Ectodermal cell (in vitro differentiated cells): ENCODE measurements around the gene PDE2A.

Source experiments
- H3K27ac ChIP-seq: 2 replicates; pipeline ENCODE4 v1.7.0; 2013; ENCODE audit warnings: mild to moderate bottlenecking, low read depth, low read length; ENCODE audit not compliant: insufficient read depth, poor library complexity, severe bottlenecking
- H3K27me3 ChIP-seq: 2 replicates; pipeline ENCODE4 v1.7.0; 2013; ENCODE audit warnings: mild to moderate bottlenecking, low read length; ENCODE audit not compliant: insufficient read depth, control insufficient read depth, poor library complexity, severe bottlenecking
- H3K36me3 ChIP-seq: one replicate; pipeline ENCODE4 v1.7.0; 2013; ENCODE audit warnings: low read length; ENCODE audit not compliant: control insufficient read depth, insufficient read depth
- H3K4me1 ChIP-seq: one replicate; pipeline ENCODE4 v1.7.0; 2013; ENCODE audit warnings: low read length; ENCODE audit not compliant: control insufficient read depth, insufficient read depth
- H3K4me3 ChIP-seq: 2 replicates; pipeline ENCODE4 v1.7.0; 2013; ENCODE audit warnings: low read depth, low read length, control low read depth; ENCODE audit not compliant: insufficient read depth
- H3K9me3 ChIP-seq: 2 replicates; pipeline ENCODE4 v1.7.0; 2013; ENCODE audit warnings: mild to moderate bottlenecking, low read length, moderate library complexity; ENCODE audit not compliant: control insufficient read depth
- WGBS, 2 experiments: methylation state at CpG; one replicate each; pipeline ENCODE4 v1.1.7; 2013; ENCODE audit warnings: missing lambda C conversion rate in 2 of 2; 5-methylcytosine and 5-hydroxymethylcytosine counted together

Gene PDE2A

DNA sequence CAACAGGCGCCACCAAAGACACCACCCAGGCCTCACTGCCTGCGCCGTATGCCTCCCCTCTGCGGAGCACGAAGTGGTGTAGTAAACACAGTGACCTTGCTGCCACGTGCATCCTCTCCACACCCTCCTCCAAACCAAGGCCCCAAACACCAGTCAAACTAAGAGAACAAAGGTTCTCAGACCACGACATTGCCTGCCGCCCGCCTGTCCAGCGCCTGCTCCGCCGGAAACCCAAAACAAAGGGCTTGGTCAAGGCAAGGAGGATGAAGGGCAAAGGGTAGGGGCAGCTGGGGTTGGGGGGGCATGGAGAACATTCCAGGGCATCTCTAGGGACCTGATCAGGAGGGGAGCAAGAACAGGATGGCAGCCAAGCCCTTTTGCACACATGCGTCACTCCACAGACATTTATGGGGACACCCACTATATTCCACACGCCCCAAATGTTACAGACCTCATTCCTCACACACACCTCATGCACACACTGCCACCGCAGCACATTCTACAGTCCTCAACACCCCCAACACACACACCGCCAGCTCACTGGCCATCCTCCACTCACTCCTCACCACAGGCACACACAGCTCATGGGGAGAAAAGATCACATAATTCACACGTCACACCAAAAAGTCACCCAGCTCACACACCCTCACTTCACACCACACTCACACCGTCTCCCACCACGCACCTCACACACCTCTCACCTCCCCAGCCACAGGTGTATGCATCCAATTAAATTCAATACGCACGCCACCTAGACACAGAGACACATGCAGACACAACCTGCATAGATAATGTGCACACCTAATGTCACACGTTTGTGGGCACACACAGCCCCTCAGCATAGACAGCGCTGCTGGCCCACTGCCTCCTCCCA, 34.5 kb downstream of the PDE2A start:
- WGBS, 2 experiments, result 87 to 90% methylated on average over 23 of the region's 23 CpGs
- no peaks in the 10 kb centered on the region for H3K9me3 ChIP-seq
- H3K27ac ChIP-seq, result no peak overlapping the region
- H3K27me3 ChIP-seq, result peaks cover 54% of the 10 kb centered on the region
- H3K36me3 ChIP-seq, result no peaks in the 10 kb centered on the region
- no peak overlapping the region for H3K4me3 ChIP-seq
- peaks cover 2% of the 10 kb centered on the region for H3K4me1 ChIP-seq

DNA sequence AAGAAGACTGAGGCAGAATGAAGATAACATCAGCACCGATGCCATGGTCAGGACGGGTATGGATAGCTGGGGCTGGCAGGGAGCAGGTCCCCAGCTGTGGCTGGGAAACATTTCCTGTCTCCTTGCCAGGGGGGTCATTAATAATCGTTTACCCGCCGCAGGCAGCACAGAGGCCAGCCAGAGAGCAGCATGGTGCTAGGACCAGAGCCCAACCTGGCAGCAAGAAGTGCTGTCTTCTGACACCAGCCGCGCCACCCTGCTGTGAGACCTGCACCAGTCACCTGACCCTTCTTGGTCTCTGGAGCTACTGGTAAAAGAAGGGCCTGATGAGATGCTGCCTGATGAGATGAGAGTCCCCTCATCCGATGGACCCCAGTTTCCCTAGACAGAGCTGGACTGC, 36.3 kb downstream of the PDE2A start:
- Histone ChIP-seq H3K27me3 (peaks cover 43% of the 10 kb centered on the region), H3K27ac (no peak overlapping the region), H3K9me3 (no peaks in the 10 kb centered on the region), H3K36me3 (no peaks in the 10 kb centered on the region), H3K4me1 (peaks cover 5% of the 10 kb centered on the region), H3K4me3 (no peak overlapping the region)
- 90 to 91% methylated on average over 8 of the region's 8 CpGs for WGBS, 2 experiments

DNA sequence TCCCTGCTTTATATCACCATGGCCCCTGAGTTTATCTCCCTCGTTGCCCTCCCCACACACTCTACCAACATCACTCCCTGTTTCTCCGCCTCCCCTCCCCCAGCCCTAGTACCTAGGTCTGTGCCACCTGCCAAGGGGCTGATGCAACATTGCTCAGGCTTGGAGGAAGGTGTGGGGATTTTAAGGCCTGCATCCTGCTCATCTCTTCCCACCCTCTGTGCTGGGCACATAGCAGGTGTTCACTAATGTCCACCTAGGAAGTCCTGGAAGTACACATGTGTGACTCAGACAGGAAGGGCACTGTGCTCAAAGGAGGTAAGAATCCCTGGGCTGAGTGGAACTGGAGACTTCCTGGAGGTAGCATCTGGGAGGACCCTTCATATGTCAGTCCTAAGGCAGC, 37.0 kb downstream of the PDE2A start:
- Histone ChIP-seq H3K27ac (no peak overlapping the region), H3K9me3 (no peaks in the 10 kb centered on the region), H3K36me3 (no peaks in the 10 kb centered on the region), H3K4me1 (peaks cover 13% of the 10 kb centered on the region), H3K27me3 (peaks cover 36% of the 10 kb centered on the region), H3K4me3 (no peak overlapping the region)
- WGBS, 2 experiments, result 82 to 97% methylated on average over 2 of the region's 2 CpGs

DNA sequence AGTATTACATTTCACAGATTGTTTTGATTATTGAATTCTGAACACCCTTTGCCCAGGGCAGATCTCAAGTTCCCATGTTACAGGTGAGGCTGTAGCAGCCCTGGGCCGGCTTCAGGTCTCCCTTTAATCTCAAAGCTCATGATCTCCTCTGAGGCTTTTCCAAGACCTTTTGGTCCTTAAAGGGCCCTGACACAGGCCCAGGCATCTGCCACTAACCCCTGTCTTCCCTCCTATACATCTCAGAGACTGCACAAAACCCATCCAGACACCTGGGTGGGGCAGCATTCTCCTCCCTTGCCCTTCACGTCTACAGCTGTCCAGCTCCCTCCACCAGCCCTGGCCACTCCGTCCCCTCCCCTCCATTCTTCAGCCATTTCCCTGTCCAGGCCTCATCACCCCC, 37.8 kb downstream of the PDE2A start:
- Histone ChIP-seq H3K27ac (no peak overlapping the region), H3K9me3 (no peaks in the 10 kb centered on the region), H3K36me3 (no peaks in the 10 kb centered on the region), H3K4me3 (no peak overlapping the region), H3K27me3 (peaks cover 27% of the 10 kb centered on the region), H3K4me1 (peaks cover 17% of the 10 kb centered on the region)
- 66 to 72% methylated on average over 3 of the region's 3 CpGs for WGBS, 2 experiments

DNA sequence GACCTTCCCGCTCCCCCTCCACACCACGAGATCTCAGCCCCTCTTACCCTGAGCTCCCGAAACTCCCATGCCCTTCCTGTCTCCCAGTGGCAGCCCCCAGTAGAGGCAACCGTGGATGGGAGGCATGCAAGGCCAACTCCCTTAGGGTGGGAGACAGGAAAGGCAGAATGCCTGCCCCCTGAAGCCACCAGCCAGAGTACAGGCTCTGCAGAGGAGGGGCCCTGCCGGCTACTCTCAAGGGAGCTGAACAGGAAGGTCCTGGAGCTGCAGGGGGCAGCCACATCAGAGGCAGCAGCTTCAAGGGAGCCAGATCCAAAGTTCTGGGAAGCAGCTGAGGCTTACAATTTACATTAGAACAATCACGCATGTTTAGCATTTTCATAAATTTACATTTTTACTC, 38.3 kb downstream of the PDE2A start:
- H3K36me3 ChIP-seq, result no peaks in the 10 kb centered on the region
- peaks cover 17% of the 10 kb centered on the region for H3K4me1 ChIP-seq
- H3K27me3 ChIP-seq, result peaks cover 23% of the 10 kb centered on the region
- 46 to 51% methylated on average over 6 of the region's 6 CpGs for WGBS, 2 experiments
- no peaks in the 10 kb centered on the region for H3K9me3 ChIP-seq
- H3K4me3 ChIP-seq, result no peak overlapping the region
- H3K27ac ChIP-seq, result no peak overlapping the region

DNA sequence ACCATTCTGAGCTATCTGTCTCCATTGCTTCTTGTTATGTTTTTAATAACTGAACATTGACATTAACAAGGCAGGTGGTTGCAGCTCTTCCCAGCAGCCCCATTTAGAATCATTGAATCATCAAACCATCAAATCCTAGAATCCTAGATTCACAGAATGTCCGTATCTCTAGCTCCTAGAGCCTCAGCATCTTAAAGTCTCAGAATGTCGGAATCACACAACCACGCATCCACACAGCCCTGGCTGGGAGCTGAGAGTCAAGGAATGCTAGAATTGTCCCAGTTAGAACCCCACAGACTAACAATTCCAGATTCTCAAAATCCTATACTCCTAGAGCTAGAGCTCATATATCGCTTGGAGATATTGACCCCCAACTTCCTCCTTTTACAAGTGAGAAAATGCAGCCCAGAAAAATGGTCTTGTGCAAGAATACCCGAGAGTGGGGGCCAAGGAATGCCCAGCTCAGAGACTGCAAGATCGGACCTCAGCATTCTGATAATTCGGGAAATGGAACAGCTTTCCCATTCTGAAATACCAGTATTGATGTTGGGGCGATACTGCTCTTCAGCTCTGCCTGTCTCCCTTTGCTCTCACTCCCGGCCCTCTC, 38.8 kb downstream of the PDE2A start:
- no peak overlapping the region for H3K27ac ChIP-seq
- 88 to 92% methylated on average over 9 of the region's 9 CpGs for WGBS, 2 experiments
- H3K9me3 ChIP-seq, result no peaks in the 10 kb centered on the region
- H3K4me1 ChIP-seq, result peaks cover 17% of the 10 kb centered on the region
- H3K4me3 ChIP-seq, result no peak overlapping the region
- no peaks in the 10 kb centered on the region for H3K36me3 ChIP-seq
- peaks cover 18% of the 10 kb centered on the region for H3K27me3 ChIP-seq

DNA sequence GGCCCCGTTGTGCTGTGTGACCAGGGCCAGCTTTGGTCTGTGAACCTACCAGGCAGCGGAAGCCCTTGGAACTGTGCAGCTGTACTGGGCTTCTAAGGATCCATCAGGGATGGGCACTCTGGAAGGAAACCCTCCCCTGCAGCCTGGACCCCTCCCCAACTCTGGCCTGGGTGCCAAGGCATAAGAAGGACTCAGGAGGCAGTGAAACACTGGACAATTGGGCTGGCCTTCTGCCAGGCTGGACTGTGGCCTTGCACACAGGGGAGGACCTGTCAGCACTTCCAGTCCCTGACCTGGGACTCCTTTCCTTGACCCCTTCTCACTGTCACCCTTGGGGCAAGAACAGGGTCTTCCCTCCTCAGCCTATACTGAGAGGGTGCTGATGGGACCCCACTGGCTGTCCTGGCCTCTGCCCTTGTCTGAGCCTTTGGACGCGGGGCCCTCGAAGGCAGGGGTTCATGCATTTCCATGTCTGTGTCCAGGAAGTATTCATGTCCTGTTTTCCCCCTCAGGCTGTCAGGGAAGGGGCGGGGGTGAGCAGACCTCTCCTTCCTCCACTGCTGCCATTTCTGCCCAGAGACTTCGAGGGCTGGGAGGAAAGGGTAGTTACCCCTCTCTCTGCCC, 39.6 kb downstream of the PDE2A start:
- H3K9me3 ChIP-seq, result no peaks in the 10 kb centered on the region
- H3K4me1 ChIP-seq, result peaks cover 17% of the 10 kb centered on the region
- 88% methylated on average over 7 of the region's 7 CpGs for WGBS, 2 experiments
- no peaks in the 10 kb centered on the region for H3K36me3 ChIP-seq
- no peak overlapping the region for H3K27ac ChIP-seq
- H3K27me3 ChIP-seq, result peaks cover 9% of the 10 kb centered on the region
- no peak overlapping the region for H3K4me3 ChIP-seq

DNA sequence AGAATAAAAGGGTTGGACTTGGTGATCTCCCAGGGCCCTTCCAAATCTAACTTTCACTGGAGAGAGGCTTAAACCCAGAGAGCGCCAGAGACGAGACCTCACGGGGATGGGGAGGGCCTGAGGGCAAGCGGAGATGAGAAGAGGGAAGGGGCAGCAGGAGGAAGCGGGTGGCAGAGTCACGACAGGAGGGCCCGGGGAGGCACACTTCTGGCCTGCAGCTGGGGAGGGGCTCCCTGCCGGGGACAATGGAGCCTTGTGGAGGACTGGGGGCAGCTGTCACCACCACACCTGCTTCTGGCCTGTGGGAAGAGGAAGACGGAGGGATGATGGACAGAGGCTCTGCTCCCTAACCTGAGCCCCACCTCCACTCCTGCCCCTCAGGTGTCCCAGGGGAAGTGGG, 40.2 kb downstream of the PDE2A start:
- H3K4me3 ChIP-seq, result no peak overlapping the region
- peaks cover 17% of the 10 kb centered on the region for H3K4me1 ChIP-seq
- WGBS, 2 experiments, result 70 to 73% methylated on average over 9 of the region's 9 CpGs

DNA sequence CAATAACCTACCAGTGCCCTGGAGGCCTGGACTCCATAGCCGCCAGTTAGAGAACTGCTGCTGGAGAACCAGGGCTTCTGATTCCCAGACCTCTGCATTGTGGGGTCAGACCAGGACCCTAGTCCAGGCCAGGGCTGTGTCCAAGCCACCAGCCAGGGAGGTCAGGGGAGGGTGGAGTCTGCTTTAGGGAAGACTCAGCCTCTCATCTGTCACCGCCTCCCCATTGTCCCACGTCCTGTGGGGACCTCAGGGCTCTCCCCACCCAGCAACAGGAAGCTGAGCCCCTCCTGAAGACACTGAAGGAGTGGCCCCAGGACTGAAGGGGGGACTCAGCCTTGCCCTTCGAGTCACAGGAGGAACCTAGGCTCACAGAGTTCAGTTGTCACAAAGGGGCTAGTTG, 41.2 kb downstream of the PDE2A start:
- H3K36me3 ChIP-seq, result no peaks in the 10 kb centered on the region
- H3K27ac ChIP-seq, result no peak overlapping the region
- H3K9me3 ChIP-seq, result no peaks in the 10 kb centered on the region
- 89 to 90% methylated on average over 4 of the region's 4 CpGs for WGBS, 2 experiments
- H3K27me3 ChIP-seq, result no peaks in the 10 kb centered on the region
- H3K4me3 ChIP-seq, result no peak overlapping the region
- peaks cover 17% of the 10 kb centered on the region for H3K4me1 ChIP-seq

More for the DNA sequence above, 40.2 kb downstream of the PDE2A start:
- Histone ChIP-seq H3K27ac (no peak overlapping the region), H3K9me3 (no peaks in the 10 kb centered on the region), H3K36me3 (no peaks in the 10 kb centered on the region), H3K27me3 (peaks cover 4% of the 10 kb centered on the region)
